A549 (cell line): ENCODE data around the gene CUEDC2. TPM values are rescaled to one million over a fixed set of nuclear protein-coding genes. Genes with fewer than 3 reads are reported as not detected.

Experiments
- ATAC-seq, 2 experiments: fragments of 200-7000 bp in 1 of 2; fragments of >200 bp in 1 of 2; cut with Nextera tagmentation in 1 of 2; cut with Tn5 transposase in 1 of 2; 3 replicates each; pipeline versions ENCODE4 v1.8.0 to v1.9.1; 2018 to 2020; ENCODE audit warnings: mild to moderate bottlenecking in 1 of 2, moderate library complexity in 1 of 2
- CTCF ChIA-PET: fragments of 300-600 bp; sonication (Branson Sonifier 250); formaldehyde crosslinking; extraction: SDS; loops from one replicate; lab custom pipeline; 2021; ENCODE audit warnings: antibody characterized with exemption, inconsistent platforms; lab: Yijun Ruan, JAX
- POLR2A ChIA-PET: fragments of 350-600 bp; formaldehyde crosslinking; extraction: SDS; loops from one replicate; lab custom pipeline; 2021; ENCODE audit warnings: antibody characterized with exemption, inconsistent platforms; lab: Yijun Ruan, JAX
- DNase-seq, 2 experiments: peaks; one replicate each; pipeline versions ENCODE4 v3.0.0 to v3.0.0-alpha.2; 2011 to 2016; ENCODE audit warnings: low read depth in 1 of 2, low spot score in 1 of 2
- FAIRE-seq: peaks from 2 replicates; lab custom pipeline; 2011; peaks lifted over from hg19 to GRCh38; lab: Jason Lieb, UNC
- H3K27ac ChIP-seq, 2 experiments: fragments of >200 bp; sonication (Bioruptor Twin); formaldehyde crosslinking; 3 replicates each; pipeline ENCODE4 v1.5.1; 2016 to 2017
- H3K4me1 ChIP-seq: fragments of >200 bp; sonication (Bioruptor Twin); formaldehyde crosslinking; 3 replicates; pipeline ENCODE4 v1.6.1; 2016
- H3K4me2 ChIP-seq: fragments of >200 bp; sonication (Bioruptor Twin); formaldehyde crosslinking; 3 replicates; pipeline ENCODE4 v1.6.1; 2016
- H3K4me3 ChIP-seq: fragments of >200 bp; sonication (Bioruptor Twin); formaldehyde crosslinking; 3 replicates; pipeline ENCODE4 v1.5.1; 2016
- H3K9me3 ChIP-seq: fragments of >200 bp; sonication (Bioruptor Twin); formaldehyde crosslinking; 3 replicates; pipeline ENCODE4 v1.6.1; 2016
- CBX2 ChIP-seq: fragments of 200-600 bp; sonication (generic); IDR thresholded peaks from 2 replicates; pipeline ENCODE4 v1.6.1; 2016; ENCODE audit warnings: low read depth, mild to moderate bottlenecking, borderline replicate concordance
- CBX8 ChIP-seq: fragments of 200-600 bp; sonication (generic); IDR thresholded peaks from 2 replicates; pipeline ENCODE4 v1.6.1; 2016
- CHD4 ChIP-seq: fragments of 200-600 bp; sonication (generic); IDR thresholded peaks from 2 replicates; pipeline ENCODE4 v1.6.1; 2016; ENCODE audit warnings: antibody characterized with exemption, mild to moderate bottlenecking, borderline replicate concordance
- EHF ChIP-seq: fragments of 250-450 bp; sonication (Bioruptor Pico); IDR thresholded peaks from 2 replicates; pipeline ENCODE4 v1.5.0; 2020; ENCODE audit warnings: mild to moderate bottlenecking
- ESRRA ChIP-seq: fragments of 150-350 bp; IDR thresholded peaks from 2 replicates; pipeline ENCODE4 v1.6.1; 2014; ENCODE audit warnings: mild to moderate bottlenecking, low read length, borderline replicate concordance
- FOSL2 ChIP-seq, 2 experiments: fragments of 450-650 bp in 1 of 2; fragments of >200 bp in 1 of 2; sonication (Bioruptor Twin) in 1 of 2; formaldehyde crosslinking; IDR thresholded peaks; 2 replicates each; pipeline versions ENCODE4 v1.5.0 to v1.6.1; 2016 to 2020; ENCODE audit warnings: mild to moderate bottlenecking in 1 of 2, moderate library complexity in 1 of 2
- FOXS1 ChIP-seq: fragments of 250-450 bp; sonication (Bioruptor Pico); IDR thresholded peaks from 2 replicates; pipeline ENCODE4 v1.5.0; 2020; ENCODE audit warnings: mild to moderate bottlenecking, moderate library complexity
- HOXA7 ChIP-seq: fragments of 250-450 bp; sonication (Bioruptor Pico); IDR thresholded peaks from 2 replicates; pipeline ENCODE4 v1.5.0; 2020; ENCODE audit warnings: mild to moderate bottlenecking, moderate library complexity
- JUN ChIP-seq, 2 experiments: fragments of >200 bp; sonication (Bioruptor Twin); formaldehyde crosslinking; IDR thresholded peaks; 2 replicates in 1 of 2; 3 replicates in 1 of 2; pipeline ENCODE4 v1.6.1; 2016 to 2017
- KDM5A ChIP-seq: fragments of 200-600 bp; sonication (generic); IDR thresholded peaks from 2 replicates; pipeline ENCODE4 v1.6.1; 2016; ENCODE audit warnings: antibody characterized with exemption, mild to moderate bottlenecking
- MAFK ChIP-seq: fragments of 450-650 bp; IDR thresholded peaks from 2 replicates; pipeline ENCODE4 v1.6.1; 2014; ENCODE audit not compliant: partially characterized antibody
- MAZ ChIP-seq: fragments of 150-350 bp; IDR thresholded peaks from 2 replicates; pipeline ENCODE4 v1.6.1; 2014; ENCODE audit warnings: antibody characterized with exemption, low read depth, low read length, borderline replicate concordance
- MYC ChIP-seq: IDR thresholded peaks from 2 replicates; pipeline ENCODE4 v1.6.1; 2012; ENCODE audit warnings: mild to moderate bottlenecking, inconsistent platforms, low read length, improper control_type of control experiment, borderline replicate concordance
- NPAS2 ChIP-seq: fragments of 250-450 bp; sonication (Bioruptor Pico); IDR thresholded peaks from 2 replicates; pipeline ENCODE4 v1.8.0; 2022; ENCODE audit warnings: mild to moderate bottlenecking, moderate library complexity, borderline replicate concordance
- NR3C1 ChIP-seq: fragments of >200 bp; sonication (Bioruptor Twin); formaldehyde crosslinking; IDR thresholded peaks from 3 replicates; pipeline ENCODE4 v1.6.1; 2017
- PHF8 ChIP-seq: fragments of 200-600 bp; sonication (generic); IDR thresholded peaks from 2 replicates; pipeline ENCODE4 v1.6.1; 2016; ENCODE audit warnings: low read depth, mild to moderate bottlenecking, antibody characterized with exemption, moderate library complexity, borderline replicate concordance
- RAD21 ChIP-seq, 2 experiments: fragments of >200 bp in 1 of 2; sonication (Bioruptor Twin) in 1 of 2; formaldehyde crosslinking in 1 of 2; IDR thresholded peaks in 1 of 2; conservative IDR thresholded peaks in 1 of 2; 2 replicates in 1 of 2; 3 replicates in 1 of 2; pipeline ENCODE4 v1.6.1; 2012 to 2018; ENCODE audit warnings: inconsistent platforms in 1 of 2
- SMC3 ChIP-seq: fragments of >200 bp; sonication (Bioruptor Twin); formaldehyde crosslinking; IDR thresholded peaks from 3 replicates; pipeline ENCODE4 v1.6.1; 2018; ENCODE audit warnings: inconsistent platforms
- SREBF2 ChIP-seq: fragments of 450-650 bp; IDR thresholded peaks from 2 replicates; pipeline ENCODE4 v1.6.1; 2014; ENCODE audit warnings: mild to moderate bottlenecking, moderate library complexity
- ZC3H11A ChIP-seq: fragments of 450-650 bp; IDR thresholded peaks from 2 replicates; pipeline ENCODE4 v1.6.1; 2014; ENCODE audit warnings: antibody characterized with exemption, mild to moderate bottlenecking
- ZFP36 ChIP-seq: fragments of 450-650 bp; IDR thresholded peaks from 2 replicates; pipeline ENCODE4 v1.6.1; 2014; ENCODE audit warnings: borderline replicate concordance; ENCODE audit not compliant: partially characterized antibody
- ZNF302 ChIP-seq: fragments of 250-450 bp; sonication (Bioruptor Pico); IDR thresholded peaks from 2 replicates; pipeline ENCODE4 v1.9.0; 2021; ENCODE audit warnings: inconsistent platforms, mild to moderate bottlenecking, moderate library complexity
- WGBS: methylation state at CpG from one replicate; pipeline ENCODE4 v1.1.6; 2017; ENCODE audit errors: missing lambda C conversion rate; 5-methylcytosine and 5-hydroxymethylcytosine counted together
- polyA plus RNA-seq, 4 experiments: library from polyadenylated mRNA; depleted of rRNA in 3 of 4; stranded (reverse); fragments of >200 nt; fragmentation: RNase III in 1 of 4; extraction: RNeasy Plus Mini Kit Qiagen cat#74134 plus additional on column Dnase treatment in 1 of 4; gene quantifications; 2 replicates in 3 of 4; 3 replicates in 1 of 4; pipeline ENCODE4 v1.2.3, GENCODE V29; 2011 to 2017
- TF ChIP-seq, protein P1 (sequence below): fragments of >200 bp; sonication (Bioruptor Twin); formaldehyde crosslinking; IDR thresholded peaks from 3 replicates; pipeline ENCODE4 v1.6.1; 2016
- TF ChIP-seq, protein P2 (sequence below): fragments of >200 bp; sonication (Bioruptor Twin); formaldehyde crosslinking; IDR thresholded peaks from 2 replicates; pipeline ENCODE4 v1.6.1; 2016
- TF ChIP-seq, protein P3 (sequence below): IDR thresholded peaks from 2 replicates; pipeline ENCODE4 v1.6.1; 2012
- TF ChIP-seq, protein P4 (sequence below): fragments of 150-350 bp; IDR thresholded peaks from 2 replicates; pipeline ENCODE4 v1.6.1; 2014; ENCODE audit warnings: low read depth, mild to moderate bottlenecking, low read length
- TF ChIP-seq, protein P5 (sequence below): fragments of 200-600 bp; sonication (generic); IDR thresholded peaks from 2 replicates; pipeline ENCODE4 v1.6.1; 2016; ENCODE audit warnings: antibody characterized with exemption, mild to moderate bottlenecking, moderate library complexity

The CUEDC2 gene
- polyA plus RNA-seq, 2 of the 4 experiments (the other 2 are of a cell fraction) = 43.7 to 67.4 TPM

DNA sequence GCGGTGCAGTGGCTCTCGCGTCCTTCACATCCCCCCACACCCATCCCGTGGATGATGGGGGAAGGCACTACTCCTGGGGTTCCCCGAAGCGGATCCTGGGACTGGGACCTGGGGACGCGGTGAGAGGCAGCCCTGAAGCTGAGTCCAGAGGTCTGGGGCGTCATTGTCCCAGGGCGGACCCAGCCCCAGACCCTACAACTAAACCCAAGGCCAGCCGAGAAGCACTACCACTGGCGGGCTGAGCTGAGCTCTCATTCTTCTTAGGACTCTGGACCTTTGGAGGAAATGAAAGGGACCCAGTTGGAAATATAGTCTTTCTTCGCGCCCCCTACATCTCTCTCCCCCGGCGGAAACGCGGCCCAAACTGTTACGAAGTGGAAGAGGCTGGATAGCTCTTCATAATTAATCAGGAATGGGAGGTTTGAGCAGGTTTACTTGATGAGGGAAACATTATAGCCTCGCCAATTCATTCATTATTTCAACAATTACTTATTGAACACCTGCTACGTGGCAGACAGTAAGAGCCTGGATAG, 12.1 kb downstream of the CUEDC2 start:
- FAIRE-seq (no peak), DNase-seq (no peak), ATAC-seq (peak in 1 of 2 experiments; percentile 2; a peak in 3 of 6 replicates)
- ChIA-PET POLR2A (interaction anchor here (1.0 to 2.0 kb wide), 7 partner anchors 12 to 268 kb away, joined by 3 to 15 read pairs (median 4); partner anchors contain the start of genes CUEDC2, NFKB2 and NOLC1), CTCF (interaction anchor here (0.7 to 17.4 kb wide), 9 partner anchors 9 to 251 kb away, joined by 3 to 337 read pairs (median 4); partner anchors contain the start of genes CUEDC2 and NFKB2)
- Histone ChIP-seq H3K9me3 (no peaks in the 10 kb centered on the region), H3K4me2 (peak overlapping the region; percentile 97), H3K27ac (peak overlapping the region; percentile 86 to 90), H3K4me1 (peaks cover 25% of the 10 kb centered on the region), H3K4me3 (peak overlapping the region; percentile 57)
- WGBS = 2% methylated on average over 17 of the region's 21 CpGs
- TF ChIP-seq SREBF2 (no peak), MAZ (no peak), NR3C1 (no peak), FOSL2 (IDR thresholded peaks at IDR 0.05) (no peak), FOSL2 (CRISPR knock-in tag; IDR thresholded peaks at IDR 0.05) (no peak), EHF (no peak), CBX2 (no peak), PHF8 (no peak), KDM5A (no peak)
- TF ChIP-seq, protein P1, sequence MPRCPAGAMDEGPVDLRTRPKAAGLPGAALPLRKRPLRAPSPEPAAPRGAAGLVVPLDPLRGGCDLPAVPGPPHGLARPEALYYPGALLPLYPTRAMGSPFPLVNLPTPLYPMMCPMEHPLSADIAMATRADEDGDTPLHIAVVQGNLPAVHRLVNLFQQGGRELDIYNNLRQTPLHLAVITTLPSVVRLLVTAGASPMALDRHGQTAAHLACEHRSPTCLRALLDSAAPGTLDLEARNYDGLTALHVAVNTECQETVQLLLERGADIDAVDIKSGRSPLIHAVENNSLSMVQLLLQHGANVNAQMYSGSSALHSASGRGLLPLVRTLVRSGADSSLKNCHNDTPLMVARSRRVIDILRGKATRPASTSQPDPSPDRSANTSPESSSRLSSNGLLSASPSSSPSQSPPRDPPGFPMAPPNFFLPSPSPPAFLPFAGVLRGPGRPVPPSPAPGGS = no peak
- TF ChIP-seq, protein P2, sequence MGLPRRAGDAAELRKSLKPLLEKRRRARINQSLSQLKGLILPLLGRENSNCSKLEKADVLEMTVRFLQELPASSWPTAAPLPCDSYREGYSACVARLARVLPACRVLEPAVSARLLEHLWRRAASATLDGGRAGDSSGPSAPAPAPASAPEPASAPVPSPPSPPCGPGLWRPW = no peak

DNA sequence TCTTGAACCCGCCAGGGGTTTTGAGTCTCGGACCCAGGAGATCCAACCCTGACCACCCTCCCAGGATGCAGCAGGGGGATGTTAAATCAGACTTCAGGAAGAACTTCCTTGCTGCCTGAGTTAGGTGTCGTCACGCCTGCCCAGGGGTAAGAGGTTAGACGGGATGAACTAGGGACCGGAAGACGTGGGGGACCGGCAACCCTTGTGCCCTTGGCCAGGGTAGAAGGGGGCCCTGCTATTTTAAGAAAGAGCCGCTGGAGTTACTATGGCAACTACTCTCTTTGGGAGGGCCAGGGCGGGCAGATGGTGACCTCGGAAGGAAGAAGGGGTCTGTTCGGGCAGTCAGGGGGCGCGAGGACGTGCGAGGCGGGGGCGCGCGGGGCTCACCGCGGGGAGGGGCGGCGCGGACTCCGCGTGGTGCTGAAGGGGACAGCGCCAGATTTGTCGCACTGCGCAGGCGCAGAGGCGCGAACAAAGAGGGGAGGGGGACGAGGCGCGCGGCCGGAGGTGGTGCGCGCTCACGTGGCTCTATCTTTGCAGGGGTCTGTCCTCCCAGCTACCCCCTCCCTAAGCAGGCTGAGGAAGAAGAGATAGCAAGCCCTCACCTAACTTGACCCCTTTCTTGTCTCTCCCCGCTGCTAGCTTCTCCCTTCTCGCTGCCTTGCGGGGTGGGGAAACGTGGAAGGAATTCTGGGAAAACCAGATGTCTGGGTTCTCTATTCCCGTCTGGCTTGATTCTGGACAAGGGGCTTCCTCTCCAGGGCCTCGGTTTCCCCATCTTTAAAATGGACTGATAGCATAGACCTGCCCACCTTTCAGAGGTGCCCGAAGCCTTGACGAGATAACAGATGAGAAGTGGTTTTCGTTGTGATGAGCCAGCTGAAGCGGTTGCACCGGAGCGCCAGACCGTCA, 12.8 kb downstream of the CUEDC2 start:
- Histone ChIP-seq H3K4me2 (peak overlapping the region; percentile 97), H3K9me3 (no peaks in the 10 kb centered on the region), H3K4me3 (peak overlapping the region; percentile 57), H3K27ac (peak overlapping the region; percentile 86 to 90; a peak in 4 of 6 replicates), H3K4me1 (peaks cover 25% of the 10 kb centered on the region)
- ChIA-PET CTCF (interaction anchor here (0.7 to 17.4 kb wide), 9 partner anchors 8 to 250 kb away, joined by 3 to 337 read pairs (median 4); partner anchors contain the start of genes CUEDC2 and NFKB2), POLR2A (interaction anchor here (1.0 to 1.3 kb wide), 3 partner anchors 20 to 164 kb away, joined by 3 to 4 read pairs (median 3); partner anchors contain the start of gene NFKB2)
- 2% methylated on average over 33 of the region's 54 CpGs for WGBS
- ATAC-seq (no peak), DNase-seq (peak; percentile 51 to 69), FAIRE-seq (no peak)
- TF ChIP-seq, protein P3, sequence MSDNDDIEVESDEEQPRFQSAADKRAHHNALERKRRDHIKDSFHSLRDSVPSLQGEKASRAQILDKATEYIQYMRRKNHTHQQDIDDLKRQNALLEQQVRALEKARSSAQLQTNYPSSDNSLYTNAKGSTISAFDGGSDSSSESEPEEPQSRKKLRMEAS = peak; percentile 11; the same call in 1 of the 2 replicates
- no peak for TF ChIP-seq ESRRA
- TF ChIP-seq SREBF2 = no peak
- no peak for TF ChIP-seq HOXA7 (CRISPR knock-in tag)
- TF ChIP-seq NPAS2 = no peak
- TF ChIP-seq, protein P4, sequence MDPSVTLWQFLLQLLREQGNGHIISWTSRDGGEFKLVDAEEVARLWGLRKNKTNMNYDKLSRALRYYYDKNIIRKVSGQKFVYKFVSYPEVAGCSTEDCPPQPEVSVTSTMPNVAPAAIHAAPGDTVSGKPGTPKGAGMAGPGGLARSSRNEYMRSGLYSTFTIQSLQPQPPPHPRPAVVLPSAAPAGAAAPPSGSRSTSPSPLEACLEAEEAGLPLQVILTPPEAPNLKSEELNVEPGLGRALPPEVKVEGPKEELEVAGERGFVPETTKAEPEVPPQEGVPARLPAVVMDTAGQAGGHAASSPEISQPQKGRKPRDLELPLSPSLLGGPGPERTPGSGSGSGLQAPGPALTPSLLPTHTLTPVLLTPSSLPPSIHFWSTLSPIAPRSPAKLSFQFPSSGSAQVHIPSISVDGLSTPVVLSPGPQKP = no peak
- TF ChIP-seq, protein P2 = no peak
- TF ChIP-seq ZNF302 (CRISPR knock-in tag) = no peak
- 0 out of 2 replicates have a peak, but pooled peaks have one; percentile 45 for TF ChIP-seq MAZ
- TF ChIP-seq CHD4 = no peak
- TF ChIP-seq ZFP36 = no peak
- TF ChIP-seq FOXS1 (CRISPR knock-in tag) = no peak
- TF ChIP-seq JUN (IDR thresholded peaks at IDR 0.05) = no peak
- no peak for TF ChIP-seq MAFK
- TF ChIP-seq CBX8 = no peak
- 0 out of 2 replicates have a peak, but pooled peaks have one; percentile 15 for TF ChIP-seq MYC
- no peak for TF ChIP-seq EHF
- no peak for TF ChIP-seq ZC3H11A
- TF ChIP-seq RAD21 (conservative IDR thresholded peaks at IDR 0.05 in 1 of 2, IDR thresholded peaks at IDR 0.05 in 1 of 2) = no peak
- TF ChIP-seq, protein P5, sequence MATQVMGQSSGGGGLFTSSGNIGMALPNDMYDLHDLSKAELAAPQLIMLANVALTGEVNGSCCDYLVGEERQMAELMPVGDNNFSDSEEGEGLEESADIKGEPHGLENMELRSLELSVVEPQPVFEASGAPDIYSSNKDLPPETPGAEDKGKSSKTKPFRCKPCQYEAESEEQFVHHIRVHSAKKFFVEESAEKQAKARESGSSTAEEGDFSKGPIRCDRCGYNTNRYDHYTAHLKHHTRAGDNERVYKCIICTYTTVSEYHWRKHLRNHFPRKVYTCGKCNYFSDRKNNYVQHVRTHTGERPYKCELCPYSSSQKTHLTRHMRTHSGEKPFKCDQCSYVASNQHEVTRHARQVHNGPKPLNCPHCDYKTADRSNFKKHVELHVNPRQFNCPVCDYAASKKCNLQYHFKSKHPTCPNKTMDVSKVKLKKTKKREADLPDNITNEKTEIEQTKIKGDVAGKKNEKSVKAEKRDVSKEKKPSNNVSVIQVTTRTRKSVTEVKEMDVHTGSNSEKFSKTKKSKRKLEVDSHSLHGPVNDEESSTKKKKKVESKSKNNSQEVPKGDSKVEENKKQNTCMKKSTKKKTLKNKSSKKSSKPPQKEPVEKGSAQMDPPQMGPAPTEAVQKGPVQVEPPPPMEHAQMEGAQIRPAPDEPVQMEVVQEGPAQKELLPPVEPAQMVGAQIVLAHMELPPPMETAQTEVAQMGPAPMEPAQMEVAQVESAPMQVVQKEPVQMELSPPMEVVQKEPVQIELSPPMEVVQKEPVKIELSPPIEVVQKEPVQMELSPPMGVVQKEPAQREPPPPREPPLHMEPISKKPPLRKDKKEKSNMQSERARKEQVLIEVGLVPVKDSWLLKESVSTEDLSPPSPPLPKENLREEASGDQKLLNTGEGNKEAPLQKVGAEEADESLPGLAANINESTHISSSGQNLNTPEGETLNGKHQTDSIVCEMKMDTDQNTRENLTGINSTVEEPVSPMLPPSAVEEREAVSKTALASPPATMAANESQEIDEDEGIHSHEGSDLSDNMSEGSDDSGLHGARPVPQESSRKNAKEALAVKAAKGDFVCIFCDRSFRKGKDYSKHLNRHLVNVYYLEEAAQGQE = peak; percentile 95
- no peak for TF ChIP-seq NR3C1
- TF ChIP-seq SMC3 = no peak
